HL-60 (cell line): ENCODE results near the gene SMG6.

Experiments used
- POLR2AphosphoS5 ChIP-seq: IDR thresholded peaks from 2 replicates; pipeline ENCODE4 v1.6.1; 2012; ENCODE audit warnings: low read depth
- TF ChIP-seq, protein P1 (sequence below): IDR thresholded peaks from one replicate; pipeline ENCODE4 v1.5.1; 2011; ENCODE audit warnings: low read length, control low read depth, inconsistent platforms; ENCODE audit not compliant: insufficient read depth
- TF ChIP-seq, protein P2 (sequence below): IDR thresholded peaks from 2 replicates; pipeline ENCODE4 v1.6.1; 2012; ENCODE audit warnings: low read depth; ENCODE audit not compliant: insufficient replicate concordance

DNA sequence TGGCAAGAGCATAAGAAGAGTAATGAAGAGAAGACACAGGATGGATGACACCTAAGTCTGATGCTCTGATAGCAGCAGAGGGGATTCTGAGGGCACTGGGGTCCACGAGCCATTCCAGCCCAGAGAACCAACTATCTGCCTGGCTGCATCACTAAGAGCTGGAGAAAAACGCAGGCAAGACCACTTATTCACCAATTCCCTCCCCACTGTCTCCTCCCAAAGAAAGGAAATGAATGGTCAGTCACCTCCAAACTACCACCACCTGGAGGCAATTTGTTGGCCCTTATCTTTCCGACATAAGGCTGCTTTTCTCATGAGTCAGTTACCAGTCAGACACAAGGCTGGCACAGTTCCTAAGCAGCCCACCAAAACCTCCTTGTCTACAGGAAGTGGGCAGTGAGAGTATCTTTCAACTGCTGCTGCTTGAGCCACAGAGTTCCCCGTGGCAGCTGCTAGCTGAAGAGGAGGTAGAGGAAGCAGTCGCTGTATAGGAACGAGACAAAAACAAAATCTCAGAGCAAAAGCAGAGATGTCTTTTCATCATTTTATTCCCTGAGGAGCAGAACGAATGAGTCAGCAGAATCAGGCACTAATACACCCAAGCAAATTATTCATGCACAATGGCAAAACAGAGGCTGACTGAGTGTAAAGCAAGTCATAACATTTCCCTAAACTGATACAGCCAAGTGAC lies 111.1 kb downstream of the SMG6 start:
- no peak for TF ChIP-seq POLR2AphosphoS5
- TF ChIP-seq, protein P1, sequence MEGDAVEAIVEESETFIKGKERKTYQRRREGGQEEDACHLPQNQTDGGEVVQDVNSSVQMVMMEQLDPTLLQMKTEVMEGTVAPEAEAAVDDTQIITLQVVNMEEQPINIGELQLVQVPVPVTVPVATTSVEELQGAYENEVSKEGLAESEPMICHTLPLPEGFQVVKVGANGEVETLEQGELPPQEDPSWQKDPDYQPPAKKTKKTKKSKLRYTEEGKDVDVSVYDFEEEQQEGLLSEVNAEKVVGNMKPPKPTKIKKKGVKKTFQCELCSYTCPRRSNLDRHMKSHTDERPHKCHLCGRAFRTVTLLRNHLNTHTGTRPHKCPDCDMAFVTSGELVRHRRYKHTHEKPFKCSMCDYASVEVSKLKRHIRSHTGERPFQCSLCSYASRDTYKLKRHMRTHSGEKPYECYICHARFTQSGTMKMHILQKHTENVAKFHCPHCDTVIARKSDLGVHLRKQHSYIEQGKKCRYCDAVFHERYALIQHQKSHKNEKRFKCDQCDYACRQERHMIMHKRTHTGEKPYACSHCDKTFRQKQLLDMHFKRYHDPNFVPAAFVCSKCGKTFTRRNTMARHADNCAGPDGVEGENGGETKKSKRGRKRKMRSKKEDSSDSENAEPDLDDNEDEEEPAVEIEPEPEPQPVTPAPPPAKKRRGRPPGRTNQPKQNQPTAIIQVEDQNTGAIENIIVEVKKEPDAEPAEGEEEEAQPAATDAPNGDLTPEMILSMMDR, result no peak
- TF ChIP-seq, protein P2, sequence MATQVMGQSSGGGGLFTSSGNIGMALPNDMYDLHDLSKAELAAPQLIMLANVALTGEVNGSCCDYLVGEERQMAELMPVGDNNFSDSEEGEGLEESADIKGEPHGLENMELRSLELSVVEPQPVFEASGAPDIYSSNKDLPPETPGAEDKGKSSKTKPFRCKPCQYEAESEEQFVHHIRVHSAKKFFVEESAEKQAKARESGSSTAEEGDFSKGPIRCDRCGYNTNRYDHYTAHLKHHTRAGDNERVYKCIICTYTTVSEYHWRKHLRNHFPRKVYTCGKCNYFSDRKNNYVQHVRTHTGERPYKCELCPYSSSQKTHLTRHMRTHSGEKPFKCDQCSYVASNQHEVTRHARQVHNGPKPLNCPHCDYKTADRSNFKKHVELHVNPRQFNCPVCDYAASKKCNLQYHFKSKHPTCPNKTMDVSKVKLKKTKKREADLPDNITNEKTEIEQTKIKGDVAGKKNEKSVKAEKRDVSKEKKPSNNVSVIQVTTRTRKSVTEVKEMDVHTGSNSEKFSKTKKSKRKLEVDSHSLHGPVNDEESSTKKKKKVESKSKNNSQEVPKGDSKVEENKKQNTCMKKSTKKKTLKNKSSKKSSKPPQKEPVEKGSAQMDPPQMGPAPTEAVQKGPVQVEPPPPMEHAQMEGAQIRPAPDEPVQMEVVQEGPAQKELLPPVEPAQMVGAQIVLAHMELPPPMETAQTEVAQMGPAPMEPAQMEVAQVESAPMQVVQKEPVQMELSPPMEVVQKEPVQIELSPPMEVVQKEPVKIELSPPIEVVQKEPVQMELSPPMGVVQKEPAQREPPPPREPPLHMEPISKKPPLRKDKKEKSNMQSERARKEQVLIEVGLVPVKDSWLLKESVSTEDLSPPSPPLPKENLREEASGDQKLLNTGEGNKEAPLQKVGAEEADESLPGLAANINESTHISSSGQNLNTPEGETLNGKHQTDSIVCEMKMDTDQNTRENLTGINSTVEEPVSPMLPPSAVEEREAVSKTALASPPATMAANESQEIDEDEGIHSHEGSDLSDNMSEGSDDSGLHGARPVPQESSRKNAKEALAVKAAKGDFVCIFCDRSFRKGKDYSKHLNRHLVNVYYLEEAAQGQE, result no peak
